GM12865 (cell line): Measurements from ENCODE around the gene FBXO30.
A peak's percentile ranks its signal among the peaks of the same experiment; 100 is the strongest.

Source experiments
- DNase-seq: peaks from one replicate; pipeline ENCODE4 v3.0.0; 2010; ENCODE audit warnings: low read depth
- H3K4me3 ChIP-seq: 2 replicates; pipeline ENCODE4 v1.5.1; 2011; ENCODE audit warnings: mild to moderate bottlenecking, low read depth, low read length, control low read depth
- TF ChIP-seq, protein P1 (sequence below): IDR thresholded peaks from 2 replicates; pipeline ENCODE4 v1.5.1; 2011; ENCODE audit warnings: low read length, control low read depth, low read depth, inconsistent platforms; ENCODE audit not compliant: insufficient read depth; ENCODE audit errors: missing control alignments

The FBXO30 gene, protein sequence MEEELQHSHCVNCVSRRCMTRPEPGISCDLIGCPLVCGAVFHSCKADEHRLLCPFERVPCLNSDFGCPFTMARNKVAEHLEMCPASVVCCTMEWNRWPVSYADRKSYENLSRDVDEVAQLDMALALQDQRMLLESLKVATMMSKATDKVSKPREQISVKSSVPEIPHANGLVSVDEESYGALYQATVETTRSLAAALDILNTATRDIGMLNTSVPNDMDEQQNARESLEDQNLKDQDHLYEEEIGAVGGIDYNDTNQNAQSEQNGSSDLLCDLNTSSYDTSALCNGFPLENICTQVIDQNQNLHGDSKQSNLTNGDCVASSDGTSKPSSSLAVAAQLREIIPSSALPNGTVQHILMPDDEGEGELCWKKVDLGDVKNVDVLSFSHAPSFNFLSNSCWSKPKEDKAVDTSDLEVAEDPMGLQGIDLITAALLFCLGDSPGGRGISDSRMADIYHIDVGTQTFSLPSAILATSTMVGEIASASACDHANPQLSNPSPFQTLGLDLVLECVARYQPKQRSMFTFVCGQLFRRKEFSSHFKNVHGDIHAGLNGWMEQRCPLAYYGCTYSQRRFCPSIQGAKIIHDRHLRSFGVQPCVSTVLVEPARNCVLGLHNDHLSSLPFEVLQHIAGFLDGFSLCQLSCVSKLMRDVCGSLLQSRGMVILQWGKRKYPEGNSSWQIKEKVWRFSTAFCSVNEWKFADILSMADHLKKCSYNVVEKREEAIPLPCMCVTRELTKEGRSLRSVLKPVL

DNA sequence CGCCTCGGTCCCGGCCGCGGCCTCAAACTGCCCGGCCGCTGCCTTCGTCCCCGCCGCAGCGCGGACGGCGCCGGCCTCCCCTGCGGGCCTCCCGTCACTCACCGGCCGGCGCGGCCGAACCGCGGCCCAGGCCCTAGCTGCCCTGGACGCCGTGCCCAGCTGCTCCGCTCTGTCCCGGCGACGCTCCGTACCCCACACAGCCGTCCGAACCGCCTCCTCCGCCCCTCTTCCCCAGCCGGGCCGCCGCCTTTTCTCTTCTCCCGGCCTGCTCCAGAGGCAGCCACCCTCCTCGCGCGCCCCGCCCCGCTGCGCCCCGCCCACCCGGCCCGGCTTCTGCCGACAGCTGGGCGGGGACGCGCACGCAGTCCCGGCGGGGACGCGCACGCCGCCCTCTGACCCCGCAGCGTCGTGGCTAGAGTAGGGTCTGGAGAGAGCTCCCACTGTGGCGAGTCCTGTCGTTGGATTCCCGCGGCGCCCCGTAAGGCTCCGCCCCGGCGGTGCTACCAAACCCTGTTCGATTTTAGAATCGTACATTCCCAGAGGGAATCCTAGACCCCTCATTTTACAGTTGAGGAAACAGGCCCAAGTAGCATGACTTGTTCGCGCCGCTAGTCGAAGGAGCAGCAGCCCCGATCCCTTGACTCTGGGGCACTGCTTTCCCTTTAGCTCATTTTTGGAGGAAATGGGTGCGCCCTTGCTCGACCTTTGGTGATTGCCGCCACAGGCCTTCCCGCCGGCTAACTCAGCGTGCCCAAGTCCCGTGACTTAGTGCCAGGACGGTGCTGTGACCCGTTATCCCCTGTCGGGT lies at the start of gene FBXO30:
FBXO30 (minus strand) TSS at position 295 of the 808 bp plus-strand sequence. CDS start 8,390 bp downstream, outside the sequence.
- peak; percentile 94 for DNase-seq
- peak within 1 kb of the TSS; percentile 92 for H3K4me3 ChIP-seq
- TF ChIP-seq, protein P1, sequence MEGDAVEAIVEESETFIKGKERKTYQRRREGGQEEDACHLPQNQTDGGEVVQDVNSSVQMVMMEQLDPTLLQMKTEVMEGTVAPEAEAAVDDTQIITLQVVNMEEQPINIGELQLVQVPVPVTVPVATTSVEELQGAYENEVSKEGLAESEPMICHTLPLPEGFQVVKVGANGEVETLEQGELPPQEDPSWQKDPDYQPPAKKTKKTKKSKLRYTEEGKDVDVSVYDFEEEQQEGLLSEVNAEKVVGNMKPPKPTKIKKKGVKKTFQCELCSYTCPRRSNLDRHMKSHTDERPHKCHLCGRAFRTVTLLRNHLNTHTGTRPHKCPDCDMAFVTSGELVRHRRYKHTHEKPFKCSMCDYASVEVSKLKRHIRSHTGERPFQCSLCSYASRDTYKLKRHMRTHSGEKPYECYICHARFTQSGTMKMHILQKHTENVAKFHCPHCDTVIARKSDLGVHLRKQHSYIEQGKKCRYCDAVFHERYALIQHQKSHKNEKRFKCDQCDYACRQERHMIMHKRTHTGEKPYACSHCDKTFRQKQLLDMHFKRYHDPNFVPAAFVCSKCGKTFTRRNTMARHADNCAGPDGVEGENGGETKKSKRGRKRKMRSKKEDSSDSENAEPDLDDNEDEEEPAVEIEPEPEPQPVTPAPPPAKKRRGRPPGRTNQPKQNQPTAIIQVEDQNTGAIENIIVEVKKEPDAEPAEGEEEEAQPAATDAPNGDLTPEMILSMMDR, result no peak

DNA sequence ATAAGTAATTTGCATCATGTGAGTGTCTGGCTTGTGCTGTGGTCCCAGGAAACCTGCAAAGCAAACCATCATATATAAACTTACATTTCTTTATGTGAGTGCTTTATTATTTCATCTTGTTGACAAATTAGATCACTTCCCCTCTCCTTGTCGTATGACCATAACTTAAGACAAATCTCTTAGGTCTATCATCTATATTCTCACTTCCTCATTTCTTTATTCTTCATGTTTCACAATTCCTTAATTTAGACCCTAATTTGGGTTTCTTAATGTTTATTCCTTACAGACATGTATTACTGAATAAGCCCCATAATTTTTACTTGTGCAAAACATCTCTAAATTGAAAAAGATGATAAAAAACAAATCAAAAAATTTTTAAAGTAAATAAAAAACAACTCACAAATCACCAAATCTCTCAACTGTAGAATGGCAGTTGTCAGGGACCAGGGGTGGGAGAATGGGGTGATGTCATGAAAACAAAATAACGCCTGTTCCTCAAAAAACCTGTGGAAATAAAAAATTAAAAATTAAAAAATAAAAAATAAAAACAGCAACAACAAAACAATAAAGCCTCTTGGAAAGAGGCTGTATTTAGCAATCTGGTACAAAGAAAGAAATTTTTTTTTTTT lies 49.5 kb upstream of the FBXO30 start:
- DNase-seq, result peak; percentile 43
- no peak overlapping the region for H3K4me3 ChIP-seq
- TF ChIP-seq, protein P1, result no peak

DNA sequence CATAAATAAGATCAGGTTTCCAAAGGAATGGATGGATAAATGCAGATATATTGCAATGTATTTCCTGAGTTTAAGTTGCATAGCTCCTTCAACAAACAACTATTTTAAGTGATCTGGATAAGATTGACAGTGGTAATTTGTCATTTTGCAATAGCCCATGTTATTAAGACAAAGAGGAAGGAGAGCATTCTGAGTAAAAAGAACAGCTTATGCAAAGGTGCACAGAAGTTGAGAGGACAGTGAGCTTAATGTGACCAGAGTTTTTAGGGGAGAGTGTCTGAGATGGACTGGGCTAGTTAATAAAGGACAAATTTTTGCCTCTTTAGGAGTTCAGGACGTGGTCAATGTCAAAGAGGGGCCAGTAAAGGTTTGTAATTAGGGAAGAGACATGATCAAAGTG lies 48.8 kb upstream of the FBXO30 start:
- H3K4me3 ChIP-seq, result no peak overlapping the region
- TF ChIP-seq, protein P1, result no peak
- DNase-seq, result no peak

DNA sequence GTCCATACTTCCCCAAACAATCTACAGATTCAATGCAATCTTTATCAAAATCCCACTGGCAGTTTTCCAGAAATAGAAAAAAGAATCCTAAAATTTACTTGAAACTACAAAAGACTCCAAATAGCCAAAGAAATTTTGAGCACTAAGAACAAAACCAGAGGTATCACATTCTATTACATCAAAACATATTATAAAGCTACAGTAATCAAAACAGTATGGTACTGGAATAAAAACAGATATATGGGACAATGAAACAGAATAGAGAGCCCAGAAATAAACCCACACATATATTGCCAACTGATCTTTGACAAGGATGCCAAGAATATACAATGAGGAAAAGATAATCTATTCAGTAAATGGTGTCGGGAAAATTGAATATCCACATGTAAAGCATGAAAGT lies 46.0 kb upstream of the FBXO30 start:
- H3K4me3 ChIP-seq, result no peak overlapping the region
- TF ChIP-seq, protein P1, result no peak
- no peak for DNase-seq

DNA sequence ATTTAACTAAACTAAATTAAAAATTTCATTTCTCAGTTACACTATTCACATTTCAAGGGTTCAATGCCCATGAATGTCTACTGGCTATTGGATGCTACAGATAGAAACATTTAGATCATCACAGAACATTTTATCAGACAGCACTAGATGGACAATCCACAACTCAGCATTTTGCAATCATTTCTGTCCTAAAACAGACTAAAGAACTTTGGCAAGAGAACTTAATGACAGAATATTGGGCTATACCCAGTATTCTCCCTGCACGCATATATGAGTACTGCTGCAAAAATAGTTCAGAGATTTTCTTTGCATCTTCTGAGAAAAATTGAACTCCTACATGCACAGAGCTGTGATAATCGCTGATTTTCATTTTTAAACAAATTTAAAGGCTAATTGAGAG lies 36.1 kb upstream of the FBXO30 start:
- TF ChIP-seq, protein P1, result no peak
- no peak overlapping the region for H3K4me3 ChIP-seq
- DNase-seq, result no peak

DNA sequence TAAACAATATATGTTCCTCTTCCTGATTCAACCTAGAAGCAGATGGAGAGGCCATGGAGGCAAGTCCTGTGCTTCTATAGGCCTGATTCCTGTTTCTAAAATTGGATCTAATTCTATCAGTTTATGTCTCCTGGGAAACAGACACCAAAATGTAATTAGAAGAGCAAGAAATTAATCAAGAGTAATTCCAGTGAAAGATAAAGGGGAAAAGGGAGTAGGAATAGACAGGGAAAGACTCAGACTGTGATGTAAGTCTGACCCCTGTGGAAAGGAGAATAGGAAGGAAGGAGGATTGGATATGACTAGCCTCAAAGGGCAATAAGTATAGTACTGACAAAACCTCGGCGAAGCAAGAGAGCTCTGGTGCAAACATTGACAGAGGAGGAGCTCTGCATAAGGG lies 33.9 kb upstream of the FBXO30 start:
- DNase-seq, result no peak
- TF ChIP-seq, protein P1, result no peak
- H3K4me3 ChIP-seq, result no peak overlapping the region
